Measurements from ENCODE around the gene ADAMTS19. TPM values are rescaled to one million over a fixed set of nuclear protein-coding genes. Genes with fewer than 3 reads are reported as not detected.
"Not testable (repeated sequence)": the region's sequence is repeated elsewhere in the genome, so short reads cannot be mapped to it uniquely, and the experiment has no call there.

The ADAMTS19 gene
- total RNA-seq, 1 donor from 2014 or later = 106 TPM

- H3K27me3 ChIP-seq (ENCODE audit: control insufficient read depth in 3 of 3, insufficient read depth in 3 of 3, low read length in 3 of 3) = no peaks in the 10 kb centered on the region
- H3K27ac ChIP-seq (ENCODE audit: low read depth, low read length) = no peak overlapping the region
- no peak overlapping the region for H3K4me3 ChIP-seq (ENCODE audit: low read length in 3 of 3)
- no peaks in the 10 kb centered on the region for H3K9me3 ChIP-seq (ENCODE audit: control insufficient read depth in 3 of 3, low read length in 3 of 3)
- no peaks in the 10 kb centered on the region for H3K4me1 ChIP-seq (ENCODE audit: control insufficient read depth in 3 of 3, insufficient read depth in 3 of 3, low read length in 3 of 3)
- H3K9ac ChIP-seq (ENCODE audit: low read depth in 1 of 3, low read length in 3 of 3) = no peak overlapping the region
- no peaks in the 10 kb centered on the region for H3K36me3 ChIP-seq (ENCODE audit: control insufficient read depth in 3 of 3, insufficient read depth in 3 of 3, low read length in 3 of 3)
Observed at GRCh38 chr5:129569295-129569694, 109.2 kb downstream of the ADAMTS19 start.

- Histone ChIP-seq H3K36me3 (ENCODE audit: control insufficient read depth in 3 of 3, insufficient read depth in 3 of 3, low read length in 3 of 3) (no peaks in the 10 kb centered on the region), H3K9me3 (ENCODE audit: control insufficient read depth in 3 of 3, low read length in 3 of 3) (no peaks in the 10 kb centered on the region), H3K4me1 (ENCODE audit: control insufficient read depth in 3 of 3, insufficient read depth in 3 of 3, low read length in 3 of 3) (no peaks in the 10 kb centered on the region), H3K4me3 (ENCODE audit: low read length in 3 of 3) (no peak overlapping the region), H3K9ac (ENCODE audit: low read depth in 1 of 3, low read length in 3 of 3) (no peak overlapping the region), H3K27me3 (ENCODE audit: control insufficient read depth in 3 of 3, insufficient read depth in 3 of 3, low read length in 3 of 3) (no peaks in the 10 kb centered on the region), H3K27ac (ENCODE audit: low read depth, low read length) (no peak overlapping the region)
Observed at GRCh38 chr5:129572060-129572459, 112.0 kb downstream of the ADAMTS19 start.

DNA sequence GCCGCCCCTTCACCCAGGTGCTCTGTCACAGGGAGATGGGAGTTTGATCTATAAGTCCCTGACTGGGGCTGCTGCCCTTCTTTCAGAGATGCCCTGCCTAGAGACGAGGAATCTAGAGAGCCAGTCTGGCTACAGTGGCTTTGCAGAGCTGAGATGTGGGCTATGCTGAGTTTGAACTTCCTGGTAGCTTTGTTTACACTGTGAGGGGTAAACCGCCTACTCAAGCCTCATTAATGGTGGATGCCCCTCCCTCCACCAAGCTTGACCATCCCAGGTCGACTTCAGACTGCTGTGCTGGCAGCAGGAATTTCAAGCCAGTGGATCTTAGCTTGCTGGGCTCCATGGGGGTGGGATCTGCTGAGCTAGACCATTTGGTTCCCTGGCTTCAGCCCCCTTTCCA lies 124.4 kb downstream of the ADAMTS19 start:
- not testable (repeated sequence) for H3K4me3 ChIP-seq (ENCODE audit: low read length in 3 of 3); H3K36me3 ChIP-seq (ENCODE audit: control insufficient read depth in 3 of 3, insufficient read depth in 3 of 3, low read length in 3 of 3); H3K4me1 ChIP-seq (ENCODE audit: control insufficient read depth in 3 of 3, insufficient read depth in 3 of 3, low read length in 3 of 3); H3K27me3 ChIP-seq (ENCODE audit: control insufficient read depth in 3 of 3, insufficient read depth in 3 of 3, low read length in 3 of 3); H3K9ac ChIP-seq (ENCODE audit: low read depth in 1 of 3, low read length in 3 of 3); H3K27ac ChIP-seq (ENCODE audit: low read depth, low read length); H3K9me3 ChIP-seq (ENCODE audit: control insufficient read depth in 3 of 3, low read length in 3 of 3)

DNA sequence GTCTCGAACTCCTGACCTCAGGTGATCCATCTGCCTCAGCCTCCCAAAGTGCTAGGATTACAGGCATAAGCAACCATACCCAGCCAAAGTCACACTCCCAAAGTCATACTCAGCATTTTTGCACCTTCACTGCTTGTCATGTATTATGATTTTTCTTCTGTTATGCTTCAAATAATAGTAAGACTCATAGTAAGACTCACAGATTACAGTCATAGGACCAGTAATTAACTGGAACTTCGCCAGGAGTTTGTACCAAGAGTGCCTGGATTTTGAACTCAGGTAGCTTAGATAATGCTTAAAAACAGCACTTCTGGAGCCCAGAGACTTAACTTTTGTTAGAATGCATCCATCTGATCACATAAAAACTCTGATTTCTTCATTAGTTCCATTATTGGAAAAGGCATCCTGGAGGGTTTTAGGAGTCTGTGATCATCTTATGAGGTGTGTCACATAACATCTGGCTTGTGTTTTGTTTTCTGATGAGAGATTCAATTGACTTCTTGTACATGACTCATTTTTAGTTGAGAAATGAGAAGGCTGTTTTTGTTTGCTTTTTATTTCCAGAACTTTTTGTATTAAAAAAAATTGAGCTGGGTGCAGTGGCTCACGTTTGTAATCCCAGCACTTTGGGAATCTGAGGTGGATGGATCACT lies 131.5 kb downstream of the ADAMTS19 start:
- Histone ChIP-seq H3K4me1 (ENCODE audit: control insufficient read depth in 3 of 3, insufficient read depth in 3 of 3, low read length in 3 of 3) (no peaks in the 10 kb centered on the region), H3K9ac (ENCODE audit: low read depth in 1 of 3, low read length in 3 of 3) (no peak overlapping the region), H3K36me3 (ENCODE audit: control insufficient read depth in 3 of 3, insufficient read depth in 3 of 3, low read length in 3 of 3) (no peaks in the 10 kb centered on the region), H3K27me3 (ENCODE audit: control insufficient read depth in 3 of 3, insufficient read depth in 3 of 3, low read length in 3 of 3) (no peaks in the 10 kb centered on the region), H3K27ac (ENCODE audit: low read depth, low read length) (no peak overlapping the region), H3K9me3 (ENCODE audit: control insufficient read depth in 3 of 3, low read length in 3 of 3) (no peaks in the 10 kb centered on the region), H3K4me3 (ENCODE audit: low read length in 3 of 3) (no peak overlapping the region)

GRCh38 chr5:129593525-129593924 lies 133.4 kb downstream of the ADAMTS19 start:
- Histone ChIP-seq H3K4me3 (ENCODE audit: low read length in 3 of 3) (no peak overlapping the region), H3K9me3 (ENCODE audit: control insufficient read depth in 3 of 3, low read length in 3 of 3) (no peaks in the 10 kb centered on the region), H3K36me3 (ENCODE audit: control insufficient read depth in 3 of 3, insufficient read depth in 3 of 3, low read length in 3 of 3) (no peaks in the 10 kb centered on the region), H3K9ac (ENCODE audit: low read depth in 1 of 3, low read length in 3 of 3) (no peak overlapping the region), H3K27ac (ENCODE audit: low read depth, low read length) (no peak overlapping the region), H3K4me1 (ENCODE audit: control insufficient read depth in 3 of 3, insufficient read depth in 3 of 3, low read length in 3 of 3) (no peaks in the 10 kb centered on the region), H3K27me3 (ENCODE audit: control insufficient read depth in 3 of 3, insufficient read depth in 3 of 3, low read length in 3 of 3) (no peaks in the 10 kb centered on the region)

DNA sequence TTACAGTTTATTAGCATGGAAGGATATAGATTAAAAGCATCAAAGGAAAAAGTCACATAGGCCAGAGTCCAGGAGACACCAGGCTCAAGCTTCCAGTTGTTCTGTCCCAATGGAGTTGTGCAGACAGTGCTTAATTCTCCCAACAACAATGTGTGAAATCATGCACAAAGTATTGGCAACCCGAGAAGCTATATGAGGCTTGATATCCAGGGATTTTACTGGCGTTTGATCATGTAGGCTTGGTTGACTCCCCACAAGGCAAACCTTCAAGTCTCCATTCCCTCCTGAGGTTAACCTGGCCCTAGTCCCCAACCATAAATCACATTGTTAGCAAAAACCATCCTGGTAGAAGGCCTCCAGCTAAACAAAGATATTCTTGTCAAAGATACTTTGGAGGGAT lies 141.5 kb downstream of the ADAMTS19 start:
- Histone ChIP-seq H3K9ac (ENCODE audit: low read depth in 1 of 3, low read length in 3 of 3) (no peak overlapping the region), H3K4me1 (ENCODE audit: control insufficient read depth in 3 of 3, insufficient read depth in 3 of 3, low read length in 3 of 3) (no peaks in the 10 kb centered on the region), H3K27me3 (ENCODE audit: control insufficient read depth in 3 of 3, insufficient read depth in 3 of 3, low read length in 3 of 3) (no peaks in the 10 kb centered on the region), H3K27ac (ENCODE audit: low read depth, low read length) (no peak overlapping the region), H3K9me3 (ENCODE audit: control insufficient read depth in 3 of 3, low read length in 3 of 3) (no peaks in the 10 kb centered on the region), H3K4me3 (ENCODE audit: low read length in 3 of 3) (no peak overlapping the region), H3K36me3 (ENCODE audit: control insufficient read depth in 3 of 3, insufficient read depth in 3 of 3, low read length in 3 of 3) (no peaks in the 10 kb centered on the region)

GRCh38 chr5:129608350-129608749 lies 148.3 kb downstream of the ADAMTS19 start:
- H3K9me3 ChIP-seq (ENCODE audit: control insufficient read depth in 3 of 3, low read length in 3 of 3) = no peaks in the 10 kb centered on the region
- no peaks in the 10 kb centered on the region for H3K27me3 ChIP-seq (ENCODE audit: control insufficient read depth in 3 of 3, insufficient read depth in 3 of 3, low read length in 3 of 3)
- H3K4me3 ChIP-seq (ENCODE audit: low read length in 3 of 3) = no peak overlapping the region
- no peak overlapping the region for H3K27ac ChIP-seq (ENCODE audit: low read depth, low read length)
- no peak overlapping the region for H3K9ac ChIP-seq (ENCODE audit: low read depth in 1 of 3, low read length in 3 of 3)
- no peaks in the 10 kb centered on the region for H3K4me1 ChIP-seq (ENCODE audit: control insufficient read depth in 3 of 3, insufficient read depth in 3 of 3, low read length in 3 of 3)
- H3K36me3 ChIP-seq (ENCODE audit: control insufficient read depth in 3 of 3, insufficient read depth in 3 of 3, low read length in 3 of 3) = no peaks in the 10 kb centered on the region

GRCh38 chr5:129609710-129610109 lies 149.6 kb downstream of the ADAMTS19 start:
- Histone ChIP-seq H3K9me3 (ENCODE audit: control insufficient read depth in 3 of 3, low read length in 3 of 3) (no peaks in the 10 kb centered on the region), H3K4me1 (ENCODE audit: control insufficient read depth in 3 of 3, insufficient read depth in 3 of 3, low read length in 3 of 3) (no peaks in the 10 kb centered on the region), H3K9ac (ENCODE audit: low read depth in 1 of 3, low read length in 3 of 3) (no peak overlapping the region), H3K4me3 (ENCODE audit: low read length in 3 of 3) (no peak overlapping the region), H3K36me3 (ENCODE audit: control insufficient read depth in 3 of 3, insufficient read depth in 3 of 3, low read length in 3 of 3) (no peaks in the 10 kb centered on the region), H3K27me3 (ENCODE audit: control insufficient read depth in 3 of 3, insufficient read depth in 3 of 3, low read length in 3 of 3) (no peaks in the 10 kb centered on the region), H3K27ac (ENCODE audit: low read depth, low read length) (no peak overlapping the region)

DNA sequence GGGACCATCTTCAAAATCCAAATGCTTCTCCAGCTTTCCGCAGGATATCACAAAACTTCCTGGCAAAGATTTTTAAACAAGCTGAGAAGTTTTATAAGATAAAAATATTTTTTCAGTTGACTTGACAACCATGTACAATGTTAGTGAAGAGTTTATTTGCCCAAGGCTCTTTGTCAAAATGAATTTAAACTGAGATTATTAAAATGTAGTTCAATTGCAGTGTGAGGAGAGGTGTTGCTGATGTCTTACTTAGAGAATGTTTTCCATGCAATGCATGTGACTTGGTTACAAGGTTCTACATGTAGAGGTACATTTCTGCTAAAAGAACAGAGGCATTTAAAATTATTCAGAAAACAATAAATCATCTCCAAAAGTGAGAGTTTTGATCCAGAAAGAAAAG lies 156.4 kb downstream of the ADAMTS19 start:
- H3K4me1 ChIP-seq (ENCODE audit: control insufficient read depth in 3 of 3, insufficient read depth in 3 of 3, low read length in 3 of 3) = no peaks in the 10 kb centered on the region
- no peaks in the 10 kb centered on the region for H3K27me3 ChIP-seq (ENCODE audit: control insufficient read depth in 3 of 3, insufficient read depth in 3 of 3, low read length in 3 of 3)
- H3K9ac ChIP-seq (ENCODE audit: low read depth in 1 of 3, low read length in 3 of 3) = no peak overlapping the region
- H3K9me3 ChIP-seq (ENCODE audit: control insufficient read depth in 3 of 3, low read length in 3 of 3) = no peaks in the 10 kb centered on the region
- H3K27ac ChIP-seq (ENCODE audit: low read depth, low read length) = no peak overlapping the region
- no peak overlapping the region for H3K4me3 ChIP-seq (ENCODE audit: low read length in 3 of 3)
- no peaks in the 10 kb centered on the region for H3K36me3 ChIP-seq (ENCODE audit: control insufficient read depth in 3 of 3, insufficient read depth in 3 of 3, low read length in 3 of 3)

- Histone ChIP-seq H3K36me3 (ENCODE audit: control insufficient read depth in 3 of 3, insufficient read depth in 3 of 3, low read length in 3 of 3) (no peaks in the 10 kb centered on the region), H3K27ac (ENCODE audit: low read depth, low read length) (no peak overlapping the region), H3K4me3 (ENCODE audit: low read length in 3 of 3) (no peak overlapping the region), H3K27me3 (ENCODE audit: control insufficient read depth in 3 of 3, insufficient read depth in 3 of 3, low read length in 3 of 3) (no peaks in the 10 kb centered on the region), H3K9ac (ENCODE audit: low read depth in 1 of 3, low read length in 3 of 3) (no peak overlapping the region), H3K9me3 (ENCODE audit: control insufficient read depth in 3 of 3, low read length in 3 of 3) (no peaks in the 10 kb centered on the region), H3K4me1 (ENCODE audit: control insufficient read depth in 3 of 3, insufficient read depth in 3 of 3, low read length in 3 of 3) (no peaks in the 10 kb centered on the region)
Observed at GRCh38 chr5:129617206-129617605, 157.1 kb downstream of the ADAMTS19 start.
